HL-60 (cell line): ENCODE data around the gene FHL2.

Source experiments
- DNase-seq, 2 experiments: peaks; one replicate each; pipeline ENCODE4 v3.0.0-alpha.2; 2010 to 2020; ENCODE audit warnings: low read depth in 1 of 2, low spot score in 1 of 2
- H3K27ac ChIP-seq: fragments of 250-450 bp; sonication (Bioruptor Pico); replicated peaks from 2 replicates; pipeline ENCODE4 v1.5.1; 2020; ENCODE audit warnings: mild to moderate bottlenecking, moderate library complexity
- H3K27me3 ChIP-seq: fragments of 250-450 bp; sonication (Bioruptor Pico); 2 replicates; pipeline ENCODE4 v1.5.1; 2021; ENCODE audit warnings: mild to moderate bottlenecking, moderate library complexity; ENCODE audit not compliant: insufficient read depth, poor library complexity, severe bottlenecking
- H3K4me3 ChIP-seq: replicated peaks from 2 replicates; pipeline ENCODE4 v1.5.1; 2011; ENCODE audit warnings: mild to moderate bottlenecking, control low read depth, low read length; ENCODE audit not compliant: insufficient read depth
- CTCF ChIP-seq: IDR thresholded peaks from one replicate; pipeline ENCODE4 v1.5.1; 2011; ENCODE audit warnings: low read length, control low read depth, inconsistent platforms; ENCODE audit not compliant: insufficient read depth
- GABPA ChIP-seq: IDR thresholded peaks from 2 replicates; pipeline ENCODE4 v1.6.1; 2012; ENCODE audit warnings: low read depth
- POLR2AphosphoS5 ChIP-seq: IDR thresholded peaks from 2 replicates; pipeline ENCODE4 v1.6.1; 2012; ENCODE audit warnings: low read depth
- REST ChIP-seq: IDR thresholded peaks from 2 replicates; pipeline ENCODE4 v1.6.1; 2012; ENCODE audit warnings: low read depth; ENCODE audit not compliant: insufficient replicate concordance
- SPI1 ChIP-seq: IDR thresholded peaks from 2 replicates; pipeline ENCODE4 v1.6.1; 2012; ENCODE audit warnings: low read depth, mild to moderate bottlenecking, borderline replicate concordance

FHL2 gene

GRCh38 chr2:105415007-105415406, 16.2 kb upstream of the FHL2 start:
- DNase-seq = no peak
- TF ChIP-seq GABPA (no peak), REST (no peak), SPI1 (no peak), CTCF (no peak), POLR2AphosphoS5 (no peak)
- H3K27me3 ChIP-seq = peaks cover 2% of the 10 kb centered on the region

GRCh38 chr2:105413206-105413605, 14.4 kb upstream of the FHL2 start:
- TF ChIP-seq POLR2AphosphoS5 (no peak), SPI1 (peak; percentile 39; the same call in 1 of the 2 replicates), REST (no peak)
- Histone ChIP-seq H3K27ac (no peak overlapping the region), H3K4me3 (no peak overlapping the region), H3K27me3 (peaks cover 2% of the 10 kb centered on the region)
- no peak for DNase-seq

More at GRCh38 chr2:105415007-105415406, 16.2 kb upstream of the FHL2 start:
- H3K4me3 ChIP-seq = no peak overlapping the region
- no peak overlapping the region for H3K27ac ChIP-seq

GRCh38 chr2:105412584-105412983, 13.7 kb upstream of the FHL2 start:
- H3K27ac ChIP-seq = no peak overlapping the region
- DNase-seq = no peak
- H3K27me3 ChIP-seq = peaks cover 2% of the 10 kb centered on the region
- TF ChIP-seq REST (no peak), CTCF (no peak), SPI1 (no peak), POLR2AphosphoS5 (no peak), GABPA (no peak)
- no peak overlapping the region for H3K4me3 ChIP-seq
